Right atrium auricular region (tissue), 2 donors: Measurements from ENCODE around the gene DOLPP1. TPM values are rescaled to one million over a fixed set of nuclear protein-coding genes. Genes with fewer than 3 reads are reported as not detected.

Experiments used
- DNase-seq: peaks from one replicate; pipeline ENCODE4 v3.0.0-alpha.2; 2019; ENCODE audit warnings: low spot score
- H3K27ac ChIP-seq, 2 donors: fragments of 200-600 bp; sonication (generic); 1 replicate in 1 of 2; 2 replicates in 1 of 2; pipeline ENCODE4 v1.5.1; 2016 to 2019
- H3K27me3 ChIP-seq, 2 donors: fragments of 200-600 bp; sonication (generic); one replicate each; pipeline versions ENCODE4 v1.5.1 to v1.6.0; 2017 to 2019
- H3K36me3 ChIP-seq: fragments of 200-600 bp; sonication (generic); one replicate; pipeline ENCODE4 v1.5.1; 2016
- H3K4me1 ChIP-seq, 2 donors: fragments of 200-600 bp; sonication (generic); one replicate each; pipeline versions ENCODE4 v1.5.1 to v1.6.0; 2017 to 2019
- H3K4me3 ChIP-seq, 2 donors: fragments of 200-600 bp; sonication (generic); 1 replicate in 1 of 2; 2 replicates in 1 of 2; pipeline ENCODE4 v1.5.1; 2017 to 2019; ENCODE audit warnings: mild to moderate bottlenecking in 1 of 2, moderate library complexity in 1 of 2
- H3K9me3 ChIP-seq, 2 donors: fragments of 200-600 bp; sonication (generic); one replicate each; pipeline ENCODE4 v1.5.1; 2019
- total RNA-seq, 2 donors: library from RNA; depleted of rRNA; stranded (reverse); fragments of >200 nt; gene quantifications; one replicate each; pipeline ENCODE4 v1.1.0, GENCODE V29; 2016
- TF ChIP-seq, protein P1 (sequence below), 2 donors: fragments of 200-600 bp; sonication (generic); IDR thresholded peaks; one replicate each; pipeline ENCODE4 v1.5.1; 2019; ENCODE audit warnings: antibody characterized with exemption in 2 of 2

The DOLPP1 gene
- total RNA-seq, 2 donors from 2014 or later: 4.8 to 5.4 TPM

DNA sequence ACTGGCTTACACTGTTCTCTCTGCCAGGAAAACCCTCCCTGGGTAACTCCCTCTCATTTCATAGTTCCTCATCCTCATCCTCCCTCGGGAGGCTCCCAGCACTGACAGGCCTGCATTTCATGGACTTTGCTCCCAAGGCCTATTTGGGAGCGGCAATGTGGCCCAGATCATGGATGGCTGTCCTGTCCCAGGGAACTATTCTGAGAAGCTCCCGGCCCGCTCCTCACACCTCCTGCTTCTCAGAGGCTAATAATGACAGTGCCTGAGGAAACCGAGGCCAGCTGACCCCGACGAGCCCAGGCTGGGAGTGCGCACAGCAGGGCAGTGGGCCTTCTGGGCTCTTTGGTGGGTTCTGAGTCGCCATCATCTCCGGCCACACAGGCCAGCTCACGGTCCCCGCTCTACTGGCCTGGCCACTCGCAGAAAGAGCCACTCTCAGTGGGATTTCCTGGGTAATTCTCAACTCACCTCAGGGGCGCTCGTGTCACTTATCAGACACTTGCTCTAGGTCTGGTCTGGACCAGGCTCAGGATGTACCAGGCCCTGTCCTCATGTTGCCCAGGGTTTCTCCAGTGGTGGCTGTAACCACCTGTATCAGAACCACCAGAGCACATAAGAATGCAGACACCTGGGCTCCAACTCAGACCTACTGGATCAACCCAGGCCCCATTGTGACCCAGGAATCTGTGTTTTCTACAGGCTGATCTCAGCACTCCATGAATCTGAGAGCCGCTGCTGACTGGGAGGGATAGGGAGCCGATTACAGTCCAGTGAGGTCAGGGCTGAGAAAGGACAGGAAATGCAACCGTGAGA, 2.0 kb upstream of the DOLPP1 start:
- Histone ChIP-seq H3K27me3 (no peaks in the 10 kb centered on the region), H3K4me3 (no peak overlapping the region), H3K4me1 (peaks cover 0 to 22% of the 10 kb centered on the region in 2 donors), H3K9me3 (no peaks in the 10 kb centered on the region), H3K27ac (no peak overlapping the region), H3K36me3 (no peaks in the 10 kb centered on the region)
- no peak for DNase-seq
- TF ChIP-seq, protein P1, sequence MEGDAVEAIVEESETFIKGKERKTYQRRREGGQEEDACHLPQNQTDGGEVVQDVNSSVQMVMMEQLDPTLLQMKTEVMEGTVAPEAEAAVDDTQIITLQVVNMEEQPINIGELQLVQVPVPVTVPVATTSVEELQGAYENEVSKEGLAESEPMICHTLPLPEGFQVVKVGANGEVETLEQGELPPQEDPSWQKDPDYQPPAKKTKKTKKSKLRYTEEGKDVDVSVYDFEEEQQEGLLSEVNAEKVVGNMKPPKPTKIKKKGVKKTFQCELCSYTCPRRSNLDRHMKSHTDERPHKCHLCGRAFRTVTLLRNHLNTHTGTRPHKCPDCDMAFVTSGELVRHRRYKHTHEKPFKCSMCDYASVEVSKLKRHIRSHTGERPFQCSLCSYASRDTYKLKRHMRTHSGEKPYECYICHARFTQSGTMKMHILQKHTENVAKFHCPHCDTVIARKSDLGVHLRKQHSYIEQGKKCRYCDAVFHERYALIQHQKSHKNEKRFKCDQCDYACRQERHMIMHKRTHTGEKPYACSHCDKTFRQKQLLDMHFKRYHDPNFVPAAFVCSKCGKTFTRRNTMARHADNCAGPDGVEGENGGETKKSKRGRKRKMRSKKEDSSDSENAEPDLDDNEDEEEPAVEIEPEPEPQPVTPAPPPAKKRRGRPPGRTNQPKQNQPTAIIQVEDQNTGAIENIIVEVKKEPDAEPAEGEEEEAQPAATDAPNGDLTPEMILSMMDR (IDR thresholded peaks at IDR 0.05): no peak

DNA sequence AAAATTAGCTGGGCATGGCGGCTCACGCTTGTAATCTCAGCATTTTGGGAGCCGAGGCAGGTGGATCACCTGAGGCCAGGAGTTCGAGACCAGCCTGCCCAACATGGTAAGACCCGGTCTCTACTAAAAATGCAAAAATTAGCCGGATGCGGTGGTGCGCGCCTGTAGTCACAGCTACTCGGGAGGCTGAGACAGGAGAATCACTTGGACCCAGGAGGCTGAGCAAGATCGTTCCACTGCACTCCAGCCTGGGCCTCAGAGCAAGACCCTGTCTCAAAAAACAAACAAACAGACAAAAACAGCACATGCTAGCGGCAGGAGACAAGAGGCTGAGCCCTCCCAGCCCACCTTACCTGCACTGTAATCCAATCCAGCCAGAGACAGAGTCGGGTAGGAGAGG, 1.1 kb upstream of the DOLPP1 start:
- Histone ChIP-seq H3K27me3 (no peaks in the 10 kb centered on the region), H3K9me3 (no peaks in the 10 kb centered on the region), H3K36me3 (peaks cover 4% of the 10 kb centered on the region), H3K4me3 (no peak overlapping the region), H3K27ac (no peak overlapping the region), H3K4me1 (peaks cover 0 to 22% of the 10 kb centered on the region in 2 donors)
- no peak for DNase-seq
- TF ChIP-seq, protein P1 (IDR thresholded peaks at IDR 0.05): no peak

DNA sequence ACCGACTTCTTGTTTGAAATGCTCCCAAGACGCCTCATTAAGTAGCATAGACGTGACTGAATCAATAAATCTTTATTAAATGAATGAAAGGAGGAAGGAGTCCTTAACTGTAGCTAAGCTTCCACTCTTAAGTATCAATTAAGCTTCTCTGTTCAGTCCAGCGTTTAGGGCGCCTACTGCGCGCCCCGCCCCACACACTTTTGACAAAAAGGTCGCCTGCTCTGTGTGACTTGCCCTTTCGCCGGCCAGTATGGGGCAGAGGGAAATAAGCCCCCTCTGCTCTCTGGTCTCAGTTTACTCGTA, 662 bp upstream of the DOLPP1 start:
- H3K9me3 ChIP-seq: no peaks in the 10 kb centered on the region
- H3K4me1 ChIP-seq: peaks cover 0 to 22% of the 10 kb centered on the region in 2 donors
- H3K27me3 ChIP-seq: no peaks in the 10 kb centered on the region
- peak overlapping the region; percentile 55 to 84 for H3K4me3 ChIP-seq
- no peak for DNase-seq
- TF ChIP-seq, protein P1 (IDR thresholded peaks at IDR 0.05): no peak
- peak overlapping the region; percentile 35 to 90 for H3K27ac ChIP-seq
- peaks cover 9% of the 10 kb centered on the region for H3K36me3 ChIP-seq

DNA sequence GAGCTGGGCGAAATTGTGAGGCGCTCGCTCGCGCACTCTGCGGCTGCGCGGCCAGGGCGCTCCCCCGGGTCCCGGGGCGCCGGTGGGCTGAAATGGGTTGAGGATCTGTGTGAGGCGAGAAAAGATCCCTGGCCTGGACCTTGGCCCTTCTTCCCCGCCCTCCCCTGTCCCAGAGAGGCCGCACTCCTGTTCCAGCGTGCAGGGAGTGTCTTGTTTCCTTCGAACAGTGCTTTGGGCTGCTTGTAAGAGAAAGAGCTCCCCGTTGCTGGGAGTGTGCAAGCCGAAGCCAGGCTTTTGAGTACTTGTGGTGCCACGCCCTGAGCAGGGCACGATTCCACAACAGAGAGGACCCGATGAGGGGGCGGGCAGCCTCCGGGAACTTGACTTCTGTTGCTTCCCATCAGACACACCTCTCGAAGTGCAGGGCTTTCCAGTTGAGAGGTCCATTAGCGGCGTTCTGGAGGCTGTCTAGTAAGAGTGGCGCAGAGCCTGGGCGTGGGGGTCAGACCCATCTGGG, 535 bp downstream of the DOLPP1 start:
- peak overlapping the region; percentile 84 to 90 for H3K27ac ChIP-seq
- DNase-seq: no peak
- TF ChIP-seq, protein P1 (IDR thresholded peaks at IDR 0.05): no peak

DNA sequence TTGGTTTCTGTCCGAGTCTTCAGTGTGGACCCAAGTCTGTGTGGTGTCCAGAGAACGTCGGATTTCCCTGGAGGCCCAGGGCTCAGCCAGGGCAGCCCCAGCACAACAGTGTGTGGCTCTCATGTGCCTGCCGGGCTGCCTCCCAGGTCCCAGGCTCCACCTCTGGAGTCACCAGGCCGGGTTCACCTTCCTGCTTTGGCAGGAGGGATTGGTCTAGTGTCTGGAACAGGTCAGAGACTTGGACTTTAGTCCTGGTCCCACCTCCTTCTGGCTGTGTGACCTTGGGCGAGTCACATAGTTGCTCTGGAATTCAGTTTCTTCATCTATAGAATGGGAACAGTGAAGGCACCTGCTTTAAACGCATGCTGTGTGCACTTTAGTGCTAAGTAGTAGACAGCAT, 3.2 kb downstream of the DOLPP1 start:
- DNase-seq: no peak
- Histone ChIP-seq H3K4me1 (peaks cover 0 to 22% of the 10 kb centered on the region in 2 donors), H3K36me3 (peaks cover 32% of the 10 kb centered on the region), H3K27ac (no peak overlapping the region), H3K4me3 (no peak overlapping the region), H3K9me3 (no peaks in the 10 kb centered on the region), H3K27me3 (no peaks in the 10 kb centered on the region)
- TF ChIP-seq, protein P1 (IDR thresholded peaks at IDR 0.05): no peak

More for the DNA sequence above, 535 bp downstream of the DOLPP1 start:
- Histone ChIP-seq H3K36me3 (peaks cover 20% of the 10 kb centered on the region), H3K4me3 (peak overlapping the region; percentile 84 to 88), H3K4me1 (peaks cover 0 to 22% of the 10 kb centered on the region in 2 donors), H3K27me3 (no peaks in the 10 kb centered on the region), H3K9me3 (no peaks in the 10 kb centered on the region)
